Effector CD8-positive, alpha-beta T cell (primary cell): ENCODE data around the gene B3GNT3.

Experiments used
- DNase-seq: peaks from one replicate; lab custom pipeline; 2025; lab: John Stamatoyannopoulos, UW

B3GNT3 gene

DNA sequence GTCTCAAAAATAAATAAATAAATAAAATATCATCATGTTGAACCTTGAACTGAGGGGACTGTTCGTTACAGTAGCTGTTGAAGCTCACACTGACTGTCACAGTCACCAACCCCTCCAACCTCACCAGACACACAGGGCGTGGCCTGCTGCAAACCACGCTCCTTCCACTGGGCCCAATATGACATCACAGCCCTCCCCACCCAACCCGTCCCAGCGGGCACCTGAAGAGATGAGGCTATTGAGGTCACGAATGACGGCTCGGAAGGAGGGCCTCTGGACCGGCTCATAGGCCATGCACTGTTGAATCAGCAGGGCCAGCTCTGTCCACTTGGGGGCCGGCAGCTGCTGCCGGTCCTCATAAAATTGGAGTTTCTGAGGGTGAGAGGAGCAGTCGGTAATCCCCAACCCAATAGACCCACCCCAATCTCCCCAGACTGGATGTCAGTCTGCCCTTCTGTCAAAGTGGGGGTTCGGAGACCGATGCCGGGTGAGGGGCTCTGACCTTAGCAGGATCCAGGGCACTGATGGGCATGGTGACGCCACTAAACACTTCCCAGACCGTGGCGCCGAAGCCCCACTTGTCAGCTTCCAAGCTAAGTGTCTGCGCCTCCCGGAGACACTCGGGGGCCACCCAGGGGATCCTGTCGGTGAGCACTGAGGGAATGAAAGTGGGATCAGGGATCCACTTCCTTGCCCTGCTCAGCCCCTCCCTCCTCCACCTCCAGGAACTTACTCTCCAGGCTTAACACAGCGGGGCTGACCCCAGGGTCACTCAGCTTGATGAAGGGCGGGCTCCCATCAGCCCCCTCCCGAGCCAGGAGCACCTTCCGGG, 39.6 kb downstream of the B3GNT3 start:
- no peak for DNase-seq

DNA sequence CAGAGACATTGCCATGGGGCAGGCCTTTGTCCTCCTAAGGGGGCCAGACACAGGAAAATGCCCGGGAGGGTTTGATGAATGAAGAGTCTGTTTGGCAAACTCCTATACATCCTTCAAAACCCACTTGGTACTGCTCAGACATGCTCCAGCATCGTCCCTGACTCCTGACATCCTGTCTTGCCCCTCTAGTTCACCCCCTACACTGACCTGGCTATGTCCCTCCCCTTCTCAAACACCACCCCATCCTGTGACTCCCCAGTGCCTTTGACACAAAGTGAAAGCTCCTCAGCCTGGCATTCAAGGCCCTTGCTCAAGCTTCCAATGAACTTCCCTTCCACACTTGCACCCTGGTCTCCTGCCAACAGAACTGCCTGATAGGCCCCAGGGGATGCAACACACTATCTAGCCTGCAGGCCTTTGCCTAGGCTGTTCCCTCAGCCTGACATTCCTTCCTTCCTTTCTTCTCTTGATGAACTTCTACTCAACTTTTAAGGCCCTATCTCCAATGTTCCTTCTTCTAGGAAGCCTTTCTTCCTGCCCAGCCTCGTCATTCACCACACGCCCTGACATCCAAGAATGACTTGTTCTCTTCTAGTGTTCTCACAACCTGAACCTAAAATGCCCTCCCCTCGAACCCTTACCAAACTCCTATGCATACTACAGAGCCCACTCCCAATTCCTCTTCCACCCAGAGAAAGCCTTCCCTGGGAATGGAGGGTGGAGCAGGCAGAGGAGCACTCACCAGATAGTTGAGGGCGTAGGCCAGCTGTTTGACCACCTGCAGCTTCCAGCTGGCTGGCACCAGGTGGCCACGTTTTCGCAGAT, 40.5 kb downstream of the B3GNT3 start:
- no peak for DNase-seq

DNA sequence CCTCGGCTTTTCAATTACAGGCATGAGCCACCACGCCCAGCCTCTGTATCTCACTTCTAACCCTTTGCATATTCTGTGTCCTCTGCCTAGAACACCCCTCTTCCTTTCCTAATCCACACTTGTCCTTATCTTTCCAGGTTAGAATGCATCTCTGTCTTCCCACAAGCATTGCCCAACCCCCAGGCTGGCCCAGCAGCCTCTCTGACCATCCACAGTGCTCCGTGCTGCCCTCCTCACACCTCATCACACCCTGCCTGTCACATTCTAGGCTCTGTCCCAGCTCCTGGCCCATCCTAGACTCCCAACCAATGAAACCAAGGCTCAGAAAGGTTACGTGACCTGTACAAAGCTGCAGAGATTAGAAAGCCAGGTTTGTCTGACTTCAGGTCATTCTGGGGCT, 41.6 kb downstream of the B3GNT3 start:
- DNase-seq: no peak

DNA sequence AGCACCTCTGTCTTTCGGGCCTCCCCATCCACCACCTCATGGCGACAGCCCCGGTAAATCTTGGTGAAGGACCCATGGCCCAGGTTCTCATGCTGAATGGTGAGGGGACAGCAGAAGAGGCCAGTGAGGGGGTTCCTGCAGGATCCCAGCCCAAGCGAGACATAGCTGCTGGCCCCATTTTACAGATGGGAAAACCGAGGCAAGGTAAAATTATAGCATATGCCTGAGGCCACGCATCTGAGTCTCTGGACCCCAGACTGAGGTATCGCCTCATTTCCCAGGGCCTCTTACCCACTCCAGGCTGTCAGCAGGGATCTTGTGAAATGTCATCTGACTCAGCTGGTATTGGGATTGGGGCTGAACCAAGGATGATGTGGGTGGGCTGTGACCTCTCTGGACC, 43.0 kb downstream of the B3GNT3 start:
- DNase-seq: no peak

DNA sequence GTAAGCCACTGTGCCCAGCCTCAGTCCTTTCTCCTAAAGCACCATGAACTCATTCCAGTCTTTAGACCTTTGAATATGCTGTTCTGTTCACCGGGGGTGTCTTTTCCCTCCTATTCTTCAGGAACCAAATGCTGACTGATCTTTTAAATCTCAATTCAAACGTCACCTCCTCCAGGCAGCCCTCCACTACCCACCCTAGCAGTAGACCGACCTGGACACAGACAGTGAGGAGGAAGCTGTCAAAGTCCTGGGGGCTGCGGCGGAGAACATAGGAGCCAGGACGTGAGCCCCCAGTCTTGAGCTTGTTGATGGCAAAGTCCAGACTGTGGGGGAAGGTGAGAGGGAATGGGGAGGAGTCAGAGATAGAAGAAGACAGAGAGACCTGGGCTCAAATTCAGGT, 45.1 kb downstream of the B3GNT3 start:
- no peak for DNase-seq

DNA sequence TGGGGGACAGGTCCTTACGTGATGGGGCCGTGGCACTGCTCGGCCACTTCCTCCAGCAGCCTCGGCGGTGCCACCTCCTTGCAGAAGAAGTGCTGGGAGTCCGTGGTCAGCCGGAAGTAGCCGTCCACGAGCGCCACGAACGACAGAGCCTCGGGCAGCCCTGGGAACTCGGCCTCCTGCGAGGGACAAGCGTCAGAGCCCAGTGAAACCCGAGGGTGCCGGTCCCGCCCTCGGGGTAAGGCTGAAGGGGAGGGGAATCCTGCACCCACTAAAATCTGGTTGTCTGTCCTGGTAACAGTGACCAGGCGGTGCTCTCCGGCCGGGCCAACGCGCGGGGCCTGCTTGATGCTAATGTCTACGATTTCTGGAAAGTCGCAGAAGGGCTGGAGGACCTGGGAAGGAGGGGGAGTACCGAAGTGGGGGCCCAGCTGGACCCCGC, 46.5 kb downstream of the B3GNT3 start:
- DNase-seq: no peak

DNA sequence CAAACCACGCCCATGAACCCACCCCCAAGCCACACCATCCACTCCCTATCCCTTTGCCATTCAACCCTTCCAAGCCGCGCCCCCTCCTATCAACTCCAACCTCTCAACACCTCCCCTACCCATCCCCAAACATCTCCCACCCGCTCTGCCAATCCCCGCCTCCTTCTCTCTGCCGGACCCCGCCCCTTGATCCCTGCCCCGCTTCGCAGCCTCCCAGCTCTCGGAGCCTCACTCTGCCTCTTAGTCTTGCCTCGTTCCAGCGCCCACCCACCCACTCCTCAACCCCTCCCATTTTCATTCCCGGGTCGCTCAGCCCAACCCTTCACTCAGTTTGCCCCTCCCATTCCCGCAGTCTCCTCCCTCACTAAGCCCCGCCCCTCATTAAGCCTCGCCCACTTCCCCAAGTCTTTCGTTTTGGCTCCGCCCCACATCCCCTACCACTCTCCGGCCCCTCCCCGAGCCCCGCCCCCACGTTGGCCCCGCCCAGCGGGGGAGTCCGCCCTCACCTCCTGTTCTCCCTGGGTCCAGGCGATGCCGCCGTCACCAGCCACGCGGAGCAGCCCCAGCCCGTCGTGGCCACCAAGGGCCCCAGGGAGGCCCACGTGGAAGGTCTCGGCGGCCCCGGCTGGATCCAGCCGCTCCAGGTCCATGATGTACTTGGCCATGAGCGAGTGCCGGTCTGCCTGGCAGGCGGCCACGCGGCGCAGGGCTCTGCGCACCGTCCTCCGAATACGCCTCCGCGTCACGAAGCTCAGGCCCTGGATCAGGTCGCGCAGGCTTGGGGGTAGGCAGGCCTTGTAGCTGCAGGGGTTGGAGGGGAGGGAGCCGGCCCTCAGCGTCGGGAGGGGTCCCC, 47.1 kb downstream of the B3GNT3 start:
- DNase-seq: peak; percentile 53

DNA sequence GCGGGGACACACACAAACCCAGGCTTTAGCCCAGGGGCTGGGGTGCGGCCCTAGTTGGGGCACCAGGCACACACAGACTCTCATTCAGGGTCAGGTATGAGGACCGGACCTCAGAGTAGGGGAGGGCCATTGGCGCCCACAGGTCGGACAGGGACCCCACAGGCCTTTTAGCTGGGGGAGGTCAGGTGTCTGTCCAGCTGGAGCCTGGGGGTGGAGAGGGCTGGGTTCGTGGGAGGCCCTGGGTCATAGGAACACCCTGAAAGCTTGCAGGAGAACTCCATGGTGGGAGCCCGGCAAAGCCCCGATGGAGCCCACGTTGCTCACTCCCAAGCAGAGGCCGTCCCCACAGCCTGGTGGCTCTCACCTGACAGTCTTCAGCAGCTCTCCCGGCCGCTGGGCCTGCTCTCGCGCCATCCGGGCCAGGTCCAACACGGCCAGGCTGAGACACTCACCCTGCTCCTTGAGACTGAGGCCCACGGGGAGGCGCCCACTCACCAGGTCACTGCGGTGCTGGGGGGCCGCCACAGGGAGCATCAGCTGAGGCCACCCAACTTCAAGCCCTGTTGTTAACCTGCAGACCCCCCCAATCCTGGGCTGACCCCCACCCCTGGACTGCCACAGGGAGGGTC, 47.8 kb downstream of the B3GNT3 start:
- no peak for DNase-seq

DNA sequence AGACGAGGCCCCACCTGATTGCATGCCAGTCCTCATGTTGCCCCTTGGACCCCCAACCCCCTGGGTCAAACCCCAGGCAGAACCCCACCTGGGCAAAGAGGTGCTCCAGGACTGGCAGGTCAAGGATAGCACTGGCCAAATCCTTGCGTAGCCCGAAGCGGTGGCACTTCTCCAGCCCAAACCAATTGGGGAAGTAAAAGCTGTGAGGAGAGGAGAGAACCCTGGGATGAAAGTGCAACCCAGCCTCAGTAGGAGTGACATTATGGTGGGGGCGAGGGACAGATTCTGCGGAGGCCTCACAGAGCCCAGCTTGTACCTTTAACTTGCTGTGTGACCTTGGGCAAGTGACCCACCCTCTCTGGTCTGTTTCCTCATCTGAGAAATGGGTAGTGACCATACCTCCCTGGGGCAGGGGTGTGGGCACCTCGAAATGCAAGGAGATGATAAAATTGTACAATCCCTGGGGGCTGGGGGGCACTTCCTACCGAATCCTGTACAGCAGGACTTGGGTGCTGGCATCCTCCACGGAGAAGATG, 48.4 kb downstream of the B3GNT3 start:
- no peak for DNase-seq

DNA sequence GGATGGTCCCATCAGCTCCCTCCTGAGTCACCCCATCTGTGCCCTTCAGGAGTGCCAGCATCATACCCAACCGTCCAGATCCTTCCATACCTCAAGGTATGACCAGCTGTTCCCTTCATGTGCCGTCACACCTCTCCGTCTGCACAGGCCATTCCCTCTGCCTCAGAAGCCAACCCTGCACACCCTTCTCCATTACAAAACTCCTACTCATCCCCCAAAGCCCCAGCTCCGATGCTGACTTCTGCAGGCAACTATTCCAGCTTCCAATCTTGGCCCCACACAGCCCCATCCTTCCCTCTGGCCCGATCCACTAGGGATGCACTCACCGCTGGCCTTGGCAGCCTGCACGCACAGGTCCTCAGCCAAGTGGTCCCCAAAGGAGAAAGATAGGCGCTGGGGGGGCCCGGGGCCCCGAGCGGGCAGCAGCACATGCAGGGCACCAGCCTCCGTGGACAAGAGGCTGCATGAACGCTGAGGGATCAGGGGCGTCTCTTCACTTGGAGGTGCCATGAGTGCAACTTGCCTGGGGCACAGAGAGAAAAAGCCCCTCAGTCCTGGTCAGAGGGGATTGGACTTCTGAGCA, 49.1 kb downstream of the B3GNT3 start:
- DNase-seq: no peak

DNA sequence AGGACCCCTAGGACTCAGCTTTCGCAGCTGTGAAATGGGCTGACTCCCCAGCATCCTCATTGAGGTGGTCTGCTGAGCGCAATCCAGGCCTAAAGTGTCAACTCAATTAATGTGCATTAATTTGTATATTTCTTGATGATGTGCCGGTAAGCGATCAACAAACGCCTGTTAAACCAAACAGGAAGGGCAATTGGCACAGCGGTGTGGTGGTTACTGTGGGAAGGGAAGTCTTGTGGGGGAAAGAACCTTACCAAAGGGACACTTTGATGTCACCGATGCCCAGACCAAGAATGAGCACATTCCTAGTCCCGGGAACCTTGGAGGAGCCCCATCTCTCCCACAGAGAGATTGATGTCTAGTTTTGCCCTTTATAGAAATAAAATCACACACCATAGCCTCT, 51.2 kb downstream of the B3GNT3 start:
- peak; percentile 26 for DNase-seq

DNA sequence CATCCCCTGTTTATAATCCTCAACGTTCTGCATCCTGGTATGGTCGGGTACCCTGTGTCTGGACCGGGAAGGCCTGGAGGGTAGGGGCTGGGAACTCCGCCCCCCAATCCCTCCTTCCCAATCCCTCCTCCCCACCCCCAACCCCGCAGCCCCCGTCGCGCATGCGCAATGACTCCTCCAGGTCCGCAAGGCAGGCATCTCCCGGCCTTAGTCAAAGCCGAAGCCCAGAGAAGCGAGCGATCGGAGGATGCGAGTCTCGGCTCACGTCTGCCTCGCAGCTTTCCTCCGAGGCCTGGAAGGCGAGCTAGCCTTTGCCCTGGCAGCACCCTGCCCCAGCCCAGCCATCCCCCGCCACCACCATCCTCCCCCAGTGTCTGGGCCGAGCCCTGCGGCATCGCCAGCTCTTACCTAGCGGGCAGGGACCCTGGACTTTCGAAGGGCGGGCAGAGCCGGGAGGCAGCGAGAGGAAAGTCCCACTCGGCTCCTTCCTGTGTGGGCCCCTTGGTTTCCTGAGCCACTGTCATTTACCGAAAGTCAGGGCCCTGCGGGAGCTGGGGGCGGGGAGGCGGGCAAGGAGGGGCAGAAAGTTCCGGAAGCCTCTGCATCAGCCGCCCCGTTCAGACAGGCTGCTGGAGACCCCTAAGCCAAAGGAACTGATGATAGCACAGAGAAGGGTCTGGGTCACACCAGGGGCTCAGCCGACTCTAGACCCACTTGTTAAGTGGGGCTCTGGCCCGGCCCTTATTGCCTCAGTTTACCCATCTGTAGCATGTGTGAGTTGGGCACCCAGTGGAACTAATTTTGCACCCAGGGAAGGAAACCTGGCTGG, 52.8 kb downstream of the B3GNT3 start, which contains the start of gene JAK3:
Gene JAK3 (minus strand): TSS at position 445 of the 829 bp plus-strand sequence. CDS start 3,565 bp downstream, outside the sequence.
- DNase-seq: peak; percentile 74

DNA sequence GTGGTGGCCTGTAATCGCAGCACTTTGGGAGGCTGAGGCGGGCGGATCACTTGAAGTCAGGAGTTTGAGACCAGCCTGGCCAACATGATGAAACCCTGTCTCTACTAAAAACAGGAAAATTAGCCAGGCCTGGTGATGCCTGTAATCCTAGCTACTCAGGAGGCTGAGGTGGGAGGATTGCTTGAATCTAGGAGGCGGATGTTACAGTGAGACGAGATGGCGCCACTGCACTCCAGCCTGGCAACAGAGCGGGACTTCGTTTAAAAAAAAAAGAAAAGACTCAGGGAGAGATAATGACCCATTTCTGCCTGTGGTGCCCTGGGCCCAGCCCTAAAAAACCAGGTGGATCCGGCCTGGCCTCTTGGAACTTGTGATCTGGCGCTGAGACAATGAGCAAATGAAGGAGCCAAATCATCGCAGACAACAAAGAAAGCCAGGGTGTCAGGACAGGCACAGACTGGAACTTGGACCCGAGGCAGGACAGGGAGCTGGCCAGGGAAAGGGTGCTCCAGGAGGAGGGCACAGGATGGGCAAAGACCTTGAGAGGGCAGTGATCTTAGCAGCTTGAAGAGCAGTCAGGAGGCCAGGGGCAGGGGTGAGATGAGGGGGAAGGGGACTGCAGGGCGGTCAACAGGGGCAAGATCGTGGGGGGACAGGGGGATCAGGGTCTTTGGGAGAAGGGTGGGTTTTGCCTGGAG, 53.8 kb downstream of the B3GNT3 start:
- DNase-seq: no peak

DNA sequence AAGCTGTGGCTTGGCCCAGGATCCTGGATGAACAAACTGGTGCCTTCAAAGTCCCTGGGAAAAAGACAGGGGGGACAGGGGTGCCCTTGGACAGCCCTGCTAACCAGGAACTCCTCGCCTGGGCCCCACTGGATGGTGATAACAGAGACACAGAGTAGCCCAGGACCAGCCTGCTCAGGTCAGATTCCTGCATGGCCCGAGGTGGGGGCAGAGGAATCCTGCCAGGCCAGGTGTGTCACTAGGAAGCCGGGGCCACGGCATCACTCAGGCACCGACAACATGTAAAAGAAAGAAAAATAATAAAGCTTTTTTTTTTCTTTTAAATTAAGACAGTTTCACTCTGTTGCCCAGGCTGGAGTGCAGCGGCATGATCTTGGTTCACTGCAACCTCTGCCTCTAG, 59.1 kb downstream of the B3GNT3 start:
- DNase-seq: no peak

DNA sequence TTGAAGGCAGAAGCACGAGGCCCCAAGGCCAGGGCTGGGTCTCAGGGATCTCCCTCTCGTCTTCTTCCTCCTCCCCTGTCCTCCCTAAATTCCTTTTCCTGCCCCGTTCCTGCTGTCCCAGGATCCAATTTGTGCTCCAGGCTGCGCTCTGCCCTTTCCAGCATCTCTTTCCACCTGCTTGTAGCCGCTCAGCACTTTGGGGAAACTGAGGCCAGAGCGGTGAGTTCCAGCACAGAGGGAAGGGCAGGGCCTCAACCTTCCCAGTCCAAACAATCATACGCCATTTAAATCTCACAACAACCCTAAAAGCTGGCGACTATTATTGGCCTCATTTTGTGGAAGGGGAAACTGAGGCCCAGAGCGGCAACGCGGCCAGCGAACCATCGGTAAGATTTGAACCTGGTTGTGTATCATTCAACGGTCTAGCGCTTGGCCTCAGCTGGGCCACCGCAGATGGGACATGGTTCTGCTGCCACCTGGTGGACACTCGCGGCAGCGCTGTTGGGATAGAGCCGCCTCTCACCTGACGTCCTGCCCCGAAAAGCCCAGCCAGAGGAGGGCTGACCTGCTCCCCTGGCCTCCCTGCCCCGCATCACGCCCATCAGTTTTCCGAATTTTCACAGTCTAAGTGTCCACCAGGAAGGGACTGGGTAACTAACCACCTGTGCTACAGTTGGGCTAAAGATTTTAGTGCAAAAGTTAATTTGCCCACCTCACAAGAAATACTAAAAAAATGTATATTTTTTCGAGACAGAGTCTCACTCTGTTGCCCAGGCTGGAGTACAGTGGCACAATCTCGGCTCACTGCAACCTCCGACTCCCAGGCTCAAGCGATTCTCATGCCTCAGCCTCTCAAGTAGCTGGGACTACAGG, 60.6 kb downstream of the B3GNT3 start:
- peak; percentile 84 for DNase-seq

DNA sequence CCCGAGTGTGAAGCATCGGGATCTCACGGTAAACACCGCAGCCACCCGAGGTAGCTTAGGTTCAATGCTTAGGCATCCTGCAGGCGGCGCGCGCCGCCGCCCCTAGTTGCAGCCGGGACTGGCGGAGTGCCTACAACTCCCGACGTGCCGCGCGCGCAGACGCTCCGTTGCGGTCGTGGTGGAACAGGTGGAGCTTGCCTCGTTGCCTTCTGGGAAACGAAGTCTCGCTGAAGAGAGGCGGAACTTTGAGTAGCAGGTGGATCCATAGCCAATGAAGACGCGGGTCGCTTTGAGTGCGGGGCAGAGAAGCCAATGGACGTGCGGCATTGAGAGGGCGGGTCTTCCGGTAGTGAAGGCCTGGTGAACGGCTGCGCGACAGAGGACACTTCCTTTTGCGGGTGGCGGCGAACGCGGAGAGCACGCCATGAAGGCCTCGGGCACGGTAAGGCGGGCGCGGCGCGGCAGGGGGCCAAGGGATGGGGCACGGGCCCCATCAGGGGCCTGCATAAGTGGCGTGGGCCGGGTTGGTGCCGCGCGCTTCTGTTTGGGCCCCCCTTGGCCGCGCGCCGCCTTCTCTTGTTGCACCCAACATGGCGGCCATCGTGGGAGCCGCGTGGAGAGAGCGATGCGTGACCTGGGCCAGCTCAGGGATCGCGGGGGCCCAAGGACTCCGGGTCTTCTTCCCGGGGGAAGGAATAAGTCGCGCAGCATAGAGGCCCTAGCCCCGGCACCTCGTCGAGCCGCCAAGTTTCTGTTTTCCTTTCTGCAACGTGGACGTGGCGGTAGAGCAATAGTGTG, 64.8 kb downstream of the B3GNT3 start, which contains the start of gene RPL18A:
Gene RPL18A (plus strand): TSS at position 378 of the 798 bp plus-strand sequence. CDS start 47 bp downstream, at position 425.
- DNase-seq: peak; percentile 99

DNA sequence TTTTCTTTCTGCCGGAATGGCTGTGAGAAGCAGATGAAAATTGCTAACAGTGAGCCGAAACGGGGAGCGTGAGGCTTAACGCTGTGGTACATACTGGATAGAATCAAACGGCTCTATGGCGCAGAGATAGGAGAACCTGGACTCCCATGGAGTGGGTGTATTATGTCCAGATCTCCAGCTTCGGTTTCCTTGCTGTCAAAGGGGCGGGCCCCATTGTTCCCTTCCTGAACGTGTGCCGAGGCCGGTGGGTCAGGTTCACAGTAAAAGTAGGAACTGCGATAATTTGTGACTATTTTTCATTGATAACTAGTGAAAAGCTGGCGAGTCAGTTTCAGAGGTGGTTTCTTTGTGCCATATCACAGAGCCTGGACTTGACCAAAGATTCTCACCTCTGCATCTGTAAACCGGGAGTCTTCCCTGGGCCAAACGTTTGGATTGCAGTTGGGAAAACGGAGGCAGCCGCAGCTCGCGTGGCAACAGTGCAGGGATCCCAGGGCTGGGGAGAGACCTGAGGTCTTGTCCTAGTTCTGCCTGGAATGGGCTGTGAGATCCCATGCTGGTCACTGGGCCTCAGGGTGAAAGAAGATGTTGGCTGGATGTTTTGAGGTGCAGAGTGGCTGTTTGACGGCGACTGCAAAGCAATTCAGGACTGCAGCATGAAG, 65.5 kb downstream of the B3GNT3 start:
- no peak for DNase-seq
